HG03135 (cell line): ENCODE data around the gene METTL17.

Experiments used
- ATAC-seq: cut with Tn5 transposase; IDR thresholded peaks from one replicate; pipeline ENCODE4 v1.9.1; 2021; ENCODE audit warnings: mild to moderate bottlenecking, moderate library complexity; ENCODE audit not compliant: unreplicated experiment

METTL17 gene

DNA sequence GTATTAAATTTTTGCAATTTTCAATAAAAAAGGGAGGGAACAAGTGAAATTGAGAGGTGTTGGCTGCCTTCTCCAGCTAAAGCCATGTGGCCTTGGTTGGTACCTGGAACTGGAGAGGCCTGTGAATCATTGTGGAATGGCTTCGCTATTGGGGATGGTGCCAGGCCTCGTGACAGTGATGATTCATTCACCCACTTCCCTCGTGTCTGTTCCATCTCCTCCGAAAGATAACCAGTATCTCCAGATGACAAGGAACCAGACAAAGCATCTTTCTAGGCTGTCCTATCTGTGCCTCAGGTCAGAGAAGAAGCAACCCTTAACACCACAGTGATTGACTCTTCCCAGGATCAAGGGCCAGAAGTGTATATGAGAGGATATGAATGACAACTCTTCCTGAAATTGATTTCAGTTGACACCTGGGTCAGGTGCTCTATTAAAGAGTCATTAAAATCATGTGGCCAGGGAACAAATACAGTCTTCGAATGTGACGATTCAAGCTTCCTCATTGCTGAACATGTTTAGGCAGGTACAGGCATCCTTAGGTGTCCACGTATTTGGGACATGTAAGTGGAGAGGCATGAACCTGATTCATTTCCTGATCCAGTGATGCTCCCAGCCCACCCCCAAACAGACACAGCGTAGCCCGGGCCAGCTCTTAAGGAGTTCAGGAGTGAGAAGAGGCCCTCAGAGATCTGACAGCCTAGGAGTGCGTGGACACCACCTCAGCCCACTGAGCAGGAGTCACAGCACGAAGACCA, 52.1 kb downstream of the METTL17 start, which contains the start of gene RNASE7:
TSS of gene RNASE7 (plus strand) at position 687 of the 758 bp plus-strand sequence. CDS start 631 bp downstream, outside the sequence.
- ATAC-seq = no peak

DNA sequence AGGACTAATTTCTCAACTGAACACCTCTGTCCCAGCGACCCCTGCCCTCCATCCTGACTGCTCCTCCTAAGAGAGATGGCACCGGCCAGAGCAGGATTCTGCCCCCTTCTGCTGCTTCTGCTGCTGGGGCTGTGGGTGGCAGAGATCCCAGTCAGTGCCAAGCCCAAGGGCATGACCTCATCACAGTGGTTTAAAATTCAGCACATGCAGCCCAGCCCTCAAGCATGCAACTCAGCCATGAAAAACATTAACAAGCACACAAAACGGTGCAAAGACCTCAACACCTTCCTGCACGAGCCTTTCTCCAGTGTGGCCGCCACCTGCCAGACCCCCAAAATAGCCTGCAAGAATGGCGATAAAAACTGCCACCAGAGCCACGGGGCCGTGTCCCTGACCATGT, 53.1 kb downstream of the METTL17 start:
- no peak for ATAC-seq

DNA sequence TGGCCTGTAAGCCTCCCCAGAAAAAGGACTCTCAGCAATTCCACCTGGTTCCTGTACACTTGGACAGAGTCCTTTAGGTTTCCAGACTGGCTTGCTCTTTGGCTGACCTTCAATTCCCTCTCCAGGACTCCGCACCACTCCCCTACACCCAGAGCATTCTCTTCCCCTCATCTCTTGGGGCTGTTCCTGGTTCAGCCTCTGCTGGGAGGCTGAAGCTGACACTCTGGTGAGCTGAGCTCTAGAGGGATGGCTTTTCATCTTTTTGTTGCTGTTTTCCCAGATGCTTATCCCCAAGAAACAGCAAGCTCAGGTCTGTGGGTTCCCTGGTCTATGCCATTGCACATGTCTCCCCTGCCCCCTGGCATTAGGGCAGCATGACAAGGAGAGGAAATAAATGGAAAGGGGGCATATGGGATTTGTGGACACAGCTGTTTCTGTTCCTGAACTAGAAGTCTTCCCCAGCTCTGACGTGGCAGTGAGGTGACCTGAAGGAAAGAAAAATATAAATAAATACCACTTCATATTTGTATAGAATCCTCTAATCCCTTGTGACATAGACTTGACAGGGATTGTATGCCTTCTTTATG, 53.7 kb downstream of the METTL17 start:
- ATAC-seq = no peak

DNA sequence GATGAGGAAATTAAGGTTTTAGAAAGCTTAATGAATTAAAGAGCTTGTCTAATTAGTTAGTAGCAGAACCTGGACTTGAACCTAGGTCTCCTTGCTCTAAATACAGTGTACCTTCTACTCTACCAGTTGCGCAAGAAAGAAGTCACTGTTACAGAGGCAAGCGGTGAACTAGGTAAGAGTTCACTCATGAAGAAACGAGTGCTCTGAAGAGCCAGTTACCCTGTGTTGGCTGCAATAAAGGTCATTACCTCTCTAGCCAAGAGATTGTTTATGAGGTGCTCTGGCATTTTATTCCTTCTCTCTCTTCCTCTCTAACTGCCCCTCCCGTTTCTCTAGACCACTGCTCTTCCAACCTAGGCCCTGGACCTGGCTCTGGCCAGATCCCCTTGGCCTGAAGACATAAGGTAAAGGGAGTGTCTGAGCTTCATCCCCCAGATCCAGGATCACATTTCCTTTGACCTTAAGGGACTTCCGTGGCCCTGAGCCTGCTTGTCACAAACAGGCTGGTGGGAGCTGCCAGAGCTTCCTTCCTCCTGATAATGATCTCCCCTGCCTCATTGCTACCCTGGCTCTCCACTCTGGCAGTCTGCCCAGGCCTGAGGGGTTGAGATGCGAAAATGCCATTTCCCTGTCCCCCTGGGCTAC, 54.3 kb downstream of the METTL17 start:
- no peak for ATAC-seq
